DND-41 (cell line): ENCODE data around the gene EPC2.

Experiments
- ATAC-seq: fragments of 200-7000 bp; cut with Tn5 transposase; 3 replicates; pipeline ENCODE4 v1.9.1; 2021; ENCODE audit warnings: low read depth; ENCODE audit not compliant: insufficient read depth
- DNase-seq: peaks from one replicate; pipeline ENCODE4 v3.0.0-alpha.2; 2020
- H2AFZ ChIP-seq: 2 replicates; pipeline ENCODE4 v1.6.0; 2012; ENCODE audit warnings: low read depth, low read length
- H3K27ac ChIP-seq: 2 replicates; pipeline ENCODE4 v1.5.1; 2012; ENCODE audit warnings: low read length, inconsistent platforms
- H3K27me3 ChIP-seq: fragments of 200-600 bp; sonication (generic); 2 replicates; pipeline ENCODE4 v1.6.0; 2012; ENCODE audit warnings: low read length, mild to moderate bottlenecking, inconsistent platforms; ENCODE audit not compliant: insufficient read depth, poor library complexity
- H3K36me3 ChIP-seq: 2 replicates; pipeline ENCODE4 v1.5.1; 2012; ENCODE audit warnings: low read length, inconsistent platforms; ENCODE audit not compliant: insufficient read depth
- H3K4me1 ChIP-seq: 2 replicates; pipeline ENCODE4 v1.5.1; 2012; ENCODE audit warnings: mild to moderate bottlenecking, low read length; ENCODE audit not compliant: insufficient read depth
- H3K4me2 ChIP-seq: 2 replicates; pipeline ENCODE4 v1.6.0; 2012; ENCODE audit warnings: mild to moderate bottlenecking, moderate library complexity, low read length, inconsistent platforms; ENCODE audit not compliant: insufficient read depth
- H3K4me3 ChIP-seq, 2 experiments: fragments of 200-600 bp in 1 of 2; shearing (Covaris generic) in 1 of 2; 2 replicates each; pipeline ENCODE4 v1.5.1; 2012 to 2016; ENCODE audit warnings: inconsistent platforms in 2 of 2, low read length in 2 of 2, mild to moderate bottlenecking in 2 of 2, low read depth in 1 of 2, moderate library complexity in 1 of 2
- H3K79me2 ChIP-seq: 2 replicates; pipeline ENCODE4 v1.6.0; 2012; ENCODE audit warnings: low read length, inconsistent platforms; ENCODE audit not compliant: insufficient read depth
- H3K9ac ChIP-seq: 2 replicates; pipeline ENCODE4 v1.6.0; 2012; ENCODE audit warnings: low read depth, mild to moderate bottlenecking, inconsistent platforms, low read length, moderate library complexity
- H3K9me3 ChIP-seq: 2 replicates; pipeline ENCODE4 v1.5.1; 2012; ENCODE audit warnings: low read length, moderate library complexity, mild to moderate bottlenecking, inconsistent platforms; ENCODE audit not compliant: insufficient read depth, severe bottlenecking
- H4K20me1 ChIP-seq: 2 replicates; pipeline ENCODE4 v1.6.0; 2012; ENCODE audit warnings: low read length; ENCODE audit not compliant: insufficient read depth
- CTCF ChIP-seq: IDR thresholded peaks from 2 replicates; pipeline ENCODE4 v1.5.1; 2012; ENCODE audit warnings: borderline replicate concordance, low read length, moderate library complexity, mild to moderate bottlenecking; ENCODE audit not compliant: poor library complexity, severe bottlenecking; ENCODE audit errors: extremely low read depth
- EZH2 ChIP-seq: IDR thresholded peaks from 3 replicates; pipeline ENCODE4 v1.6.1; 2012; ENCODE audit warnings: borderline replicate concordance, low read depth, mild to moderate bottlenecking, moderate library complexity, low read length, inconsistent platforms; ENCODE audit not compliant: severe bottlenecking

Gene EPC2

GRCh38 chr2:148643998-148644882 is at the start of gene EPC2:
TSS of gene EPC2 (plus strand) at chr2:148644751. CDS start at chr2:148645018, 267 bp downstream.
- Histone ChIP-seq H3K4me2 (peak within 1 kb of the TSS; percentile 99), H3K9me3 (no peaks in the 10 kb centered on the region), H3K79me2 (peaks cover 40% of the 10 kb centered on the region), H4K20me1 (peaks cover 32% of the 10 kb centered on the region), H3K4me3 (peak within 1 kb of the TSS; percentile 81 to 100), H2AFZ (peak within 1 kb of the TSS; percentile 99), H3K9ac (peak within 1 kb of the TSS; percentile 94), H3K27me3 (peaks cover 29% of the 10 kb centered on the region), H3K27ac (peak within 1 kb of the TSS; percentile 99), H3K36me3 (no peaks in the 10 kb centered on the region; the same call in 1 of the 2 replicates), H3K4me1 (peaks cover 31% of the 10 kb centered on the region)
- TF ChIP-seq EZH2 = no peak
- TF ChIP-seq CTCF = no peak
- ATAC-seq = peak; percentile 70
- peak; percentile 89 for DNase-seq

GRCh38 chr2:148596018-148596417 is 48.5 kb upstream of the EPC2 start:
- ATAC-seq = no peak
- Histone ChIP-seq H3K4me1 (no peaks in the 10 kb centered on the region), H3K27ac (no peak overlapping the region), H3K9ac (no peak overlapping the region), H3K9me3 (no peaks in the 10 kb centered on the region), H3K4me2 (no peak overlapping the region), H3K79me2 (no peaks in the 10 kb centered on the region), H3K4me3 (no peak overlapping the region), H3K36me3 (no peaks in the 10 kb centered on the region), H3K27me3 (no peaks in the 10 kb centered on the region), H2AFZ (no peak overlapping the region), H4K20me1 (no peaks in the 10 kb centered on the region)
- TF ChIP-seq CTCF (no peak), EZH2 (no peak)
- no peak for DNase-seq

- H3K9ac ChIP-seq = no peak overlapping the region
- H4K20me1 ChIP-seq = no peaks in the 10 kb centered on the region
- no peaks in the 10 kb centered on the region for H3K4me1 ChIP-seq
- DNase-seq = no peak
- H3K9me3 ChIP-seq = no peaks in the 10 kb centered on the region
- H3K27ac ChIP-seq = no peak overlapping the region
- H3K4me2 ChIP-seq = no peak overlapping the region
- no peak overlapping the region for H2AFZ ChIP-seq
- no peaks in the 10 kb centered on the region for H3K36me3 ChIP-seq
- TF ChIP-seq CTCF (no peak), EZH2 (no peak)
- no peak overlapping the region for H3K4me3 ChIP-seq
- no peaks in the 10 kb centered on the region for H3K27me3 ChIP-seq
- no peak for ATAC-seq
- no peaks in the 10 kb centered on the region for H3K79me2 ChIP-seq
Measured at GRCh38 chr2:148599109-148599991, 45.2 kb upstream of the EPC2 start.
